ENCODE data around the gene HMCN2. TPM values are rescaled to one million over a fixed set of nuclear protein-coding genes. Genes with fewer than 3 reads are reported as not detected.
"Not testable (repeated sequence)": the region's sequence is repeated elsewhere in the genome, so short reads cannot be mapped to it uniquely, and the experiment has no call there.

Gene HMCN2
- total RNA-seq, 1 donor from 2014 or later: 5.7 TPM

DNA sequence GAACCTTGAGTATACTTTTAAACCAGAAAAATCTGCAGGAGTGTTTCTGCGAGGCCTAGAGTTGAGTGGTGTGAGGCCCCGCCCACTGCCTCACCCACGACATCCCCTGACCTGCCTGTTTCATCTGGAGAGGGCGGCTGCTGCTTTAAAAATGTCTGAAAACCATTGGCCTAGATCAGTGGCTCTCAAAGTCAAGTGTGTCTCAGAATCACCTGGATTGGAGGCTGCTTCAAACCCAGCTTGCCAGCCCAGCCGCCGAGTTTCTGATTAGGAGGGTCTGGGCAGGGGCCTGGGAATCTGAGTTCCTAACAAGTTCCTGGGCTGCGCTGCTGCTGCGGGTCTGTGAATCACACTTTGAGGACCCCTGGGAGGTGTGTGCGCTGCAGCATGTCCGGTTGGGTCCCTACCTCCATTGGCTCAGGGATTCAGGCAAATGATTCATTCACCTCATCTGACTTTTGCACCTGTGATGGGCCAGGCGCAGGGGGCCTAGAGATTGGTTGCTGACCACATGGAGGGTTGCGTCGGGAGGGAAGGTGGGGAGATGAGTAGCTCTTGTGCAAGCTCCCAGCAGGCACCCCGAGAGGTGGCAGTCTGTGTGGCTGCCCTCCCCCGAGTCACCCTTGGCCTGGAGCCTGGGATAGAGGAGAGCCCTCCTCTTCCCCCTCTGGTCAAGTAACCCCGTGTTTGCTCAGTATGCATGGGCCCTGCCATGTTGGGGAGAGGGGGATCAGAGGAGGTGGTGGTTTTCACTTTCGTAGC lies 27.6 kb upstream of the HMCN2 start:
- DNase-seq (ENCODE audit: missing footprints) (no peak), ATAC-seq (no peak)
- intact Hi-C loops (cut with DNase I): loop anchor here (5.0 kb wide), 1 partner anchor 351 kb away; no protein-coding TSS in a partner anchor

DNA sequence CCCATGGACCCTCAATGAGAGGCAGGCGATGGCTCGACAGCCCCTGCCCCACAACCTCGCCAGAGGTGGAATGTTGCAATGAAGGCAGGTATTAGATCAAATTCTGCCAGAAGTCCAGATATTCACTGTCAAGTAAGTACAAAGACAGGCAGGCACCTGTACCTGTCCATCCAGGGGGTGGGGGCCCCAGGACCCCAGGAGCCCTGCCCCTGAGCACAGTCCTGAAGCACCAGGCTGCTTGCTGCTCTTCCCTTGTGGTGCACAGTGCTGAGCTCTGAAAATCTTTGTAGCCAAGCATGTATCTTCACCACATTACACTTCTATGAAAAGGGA lies 26.2 kb upstream of the HMCN2 start:
- intact Hi-C loops (cut with DNase I): loop anchor here (5.0 kb wide), 1 partner anchor 352 kb away; no protein-coding TSS in a partner anchor
- ATAC-seq: no peak
- no peak for DNase-seq (ENCODE audit: missing footprints)

DNA sequence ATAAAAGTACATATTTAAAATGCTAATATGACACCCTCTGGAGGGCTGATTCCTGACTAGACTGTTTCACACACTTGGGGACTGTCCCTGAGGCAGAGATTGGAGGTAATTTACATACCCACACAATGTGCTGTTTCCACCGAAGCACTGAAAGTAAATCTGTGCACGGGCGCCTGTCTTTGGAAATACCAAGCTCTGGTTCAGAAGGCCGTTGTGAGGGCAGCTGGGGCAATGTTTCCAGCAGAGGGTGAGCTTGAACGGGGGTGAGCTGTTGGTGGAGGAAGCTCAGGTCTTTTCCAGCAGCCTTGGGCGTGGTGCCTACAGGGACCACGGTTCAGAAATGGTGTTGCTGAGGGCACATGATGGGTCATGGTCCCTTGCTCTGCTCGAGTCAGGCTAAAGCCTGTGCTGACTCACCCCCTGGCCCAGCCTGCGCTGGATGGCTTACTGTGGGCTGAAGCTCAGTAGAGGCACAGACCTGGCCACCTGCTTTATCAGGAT lies 25.8 kb upstream of the HMCN2 start:
- intact Hi-C loops (cut with DNase I): loop anchor here (5.0 kb wide), 3 partner anchors 103 to 352 kb away; no protein-coding TSS in a partner anchor
- DNase-seq (ENCODE audit: missing footprints): no peak
- no peak for ATAC-seq

DNA sequence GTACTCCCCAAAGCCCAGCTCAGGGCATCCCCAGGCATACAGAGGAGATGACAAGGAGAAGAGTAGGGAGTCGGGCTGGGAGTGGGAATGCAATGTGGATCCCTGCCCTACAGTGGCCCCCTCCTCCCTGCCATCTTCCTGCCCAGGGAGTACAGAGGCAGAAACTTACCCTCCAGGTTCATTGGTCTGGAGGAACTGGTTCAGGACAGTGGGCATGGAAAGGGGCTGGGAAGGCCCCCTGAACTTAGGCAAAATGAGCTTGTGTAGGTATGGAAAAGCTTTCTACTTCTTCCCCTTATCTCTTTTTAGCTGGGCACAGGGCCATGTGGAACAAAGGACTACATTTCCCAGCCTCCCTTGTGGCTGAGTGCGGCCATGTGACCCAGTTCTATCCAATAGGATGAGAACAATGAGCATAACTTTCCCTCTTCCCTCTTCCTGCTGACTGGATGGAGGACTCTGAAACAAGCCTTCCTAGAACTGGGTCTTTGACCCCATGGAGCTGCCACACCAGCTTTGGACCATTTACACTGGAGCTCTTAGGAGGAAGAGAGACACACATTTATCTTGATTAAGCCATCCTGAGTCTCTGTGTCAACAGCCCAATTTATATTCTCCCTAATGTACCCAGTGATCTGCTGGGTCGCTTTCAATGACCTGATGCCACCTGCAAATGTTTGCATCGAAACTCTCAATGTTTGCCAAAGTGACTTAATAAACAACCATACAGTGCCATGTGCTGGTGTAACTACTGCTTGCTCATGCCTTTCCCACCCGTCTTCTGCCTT lies 25.0 kb upstream of the HMCN2 start:
- intact Hi-C loops (cut with DNase I): loop anchor here (5.0 kb wide), 2 partner anchors 102 to 192 kb away; no protein-coding TSS in a partner anchor
- ATAC-seq: peak; percentile 71
- no peak for DNase-seq (ENCODE audit: missing footprints)

GRCh38 chr9:130241198-130241535 lies 24.4 kb upstream of the HMCN2 start:
- ATAC-seq: no peak

DNA sequence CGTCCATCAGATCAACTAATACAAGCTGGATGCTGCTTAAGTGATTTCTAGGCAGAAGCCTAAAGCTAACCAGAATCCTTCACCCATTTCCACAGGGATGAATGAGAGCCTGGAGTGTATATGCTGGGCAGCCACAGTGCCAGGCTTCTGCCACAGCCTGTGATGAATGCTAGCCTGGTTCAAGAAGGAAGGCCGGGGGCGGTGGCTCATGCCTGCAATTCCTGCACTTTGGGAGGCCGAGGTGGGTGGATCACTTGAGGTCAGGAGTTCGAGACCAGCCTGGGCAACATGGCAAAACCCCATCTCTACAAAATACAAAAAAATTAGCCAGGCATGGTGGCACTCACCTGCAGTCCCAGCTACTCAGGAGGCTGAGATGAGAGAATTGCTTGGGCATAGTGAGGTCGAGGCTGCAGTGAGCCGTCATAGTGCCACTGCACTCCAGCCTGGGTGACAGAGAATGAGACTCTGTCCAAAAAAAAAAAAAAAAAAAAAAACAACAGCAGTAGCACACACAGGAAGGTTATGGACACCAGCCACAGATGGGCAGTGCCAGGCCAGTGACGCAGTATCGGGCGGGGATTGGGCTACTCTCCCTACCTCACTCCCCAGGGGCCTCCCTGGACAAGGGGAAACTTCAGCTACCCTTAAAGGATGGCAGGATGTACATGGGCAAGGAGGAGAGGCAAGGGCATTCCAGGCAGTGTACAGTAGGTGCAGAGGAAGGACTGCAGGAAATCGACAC lies 23.1 kb upstream of the HMCN2 start:
- intact Hi-C loops (cut with DNase I): loop anchor here (5.0 kb wide), 2 partner anchors 100 to 190 kb away; no protein-coding TSS in a partner anchor
- DNase-seq (ENCODE audit: missing footprints) (no peak), ATAC-seq (no peak)

More at GRCh38 chr9:130241198-130241535, 24.4 kb upstream of the HMCN2 start:
- DNase-seq (ENCODE audit: missing footprints): no peak
- intact Hi-C loops (cut with DNase I): loop anchor here (5.0 kb wide), 2 partner anchors 101 to 191 kb away; no protein-coding TSS in a partner anchor

DNA sequence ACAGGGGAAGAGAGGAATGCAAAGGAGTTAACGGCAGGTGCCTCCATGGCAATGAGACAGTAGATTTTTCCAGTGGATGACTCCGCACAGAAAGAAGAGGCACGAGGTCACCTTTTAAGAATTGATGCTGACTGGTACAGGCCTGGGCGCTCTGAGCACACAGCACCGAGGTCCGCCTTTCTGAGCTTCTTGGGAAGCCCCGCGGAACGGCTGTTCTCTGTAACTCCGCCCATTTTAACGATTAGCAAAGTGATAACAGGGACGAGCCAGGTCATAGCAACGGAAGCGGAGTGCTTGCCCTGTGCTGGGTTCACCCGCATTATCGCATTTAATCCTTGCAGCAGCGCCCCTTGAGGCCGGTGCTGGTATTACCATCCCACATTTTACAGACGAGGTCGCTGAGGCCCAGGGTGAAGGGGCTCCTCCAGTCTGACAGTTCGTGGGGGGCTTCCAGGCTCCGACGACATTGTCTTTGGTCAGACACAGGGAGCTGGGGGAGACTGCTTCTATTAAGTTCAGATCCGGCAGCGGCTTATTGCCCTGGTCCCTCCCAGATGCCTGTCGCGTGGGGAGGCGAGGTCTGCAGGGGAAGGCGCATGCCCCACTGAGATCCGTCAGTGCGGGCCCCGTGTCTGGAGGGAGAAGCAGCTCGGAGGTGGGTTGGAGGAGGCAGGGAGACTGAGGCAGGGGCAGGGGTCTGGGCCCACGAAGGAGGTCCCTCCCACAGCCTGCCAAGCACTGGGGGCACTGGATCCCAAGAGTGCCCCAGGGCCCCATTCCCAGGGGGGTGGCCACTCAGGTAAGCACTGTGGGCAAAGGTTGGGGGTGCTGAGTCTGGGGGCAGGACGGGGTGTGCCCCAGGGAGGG lies 22.3 kb upstream of the HMCN2 start:
- ATAC-seq: peak; percentile 67
- DNase-seq (ENCODE audit: missing footprints): peak; percentile 90
- intact Hi-C loops (cut with DNase I): loop anchor here (5.0 kb wide), 2 partner anchors 99 to 189 kb away; no protein-coding TSS in a partner anchor

DNA sequence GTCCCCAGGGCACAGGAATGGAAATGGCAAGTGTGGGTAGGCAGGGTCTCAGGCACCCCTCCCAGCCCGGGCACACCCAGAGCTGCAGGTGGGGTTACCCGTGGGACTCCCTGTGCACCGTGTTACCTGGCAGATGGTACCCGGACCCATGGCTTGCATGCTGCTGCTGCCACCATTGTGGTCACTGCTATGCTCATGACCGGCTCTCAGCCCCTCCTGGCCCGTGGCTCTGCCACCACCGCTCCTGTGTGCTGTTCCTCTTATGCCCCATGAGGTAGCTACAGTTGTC lies 21.7 kb upstream of the HMCN2 start:
- no peak for ATAC-seq
- intact Hi-C loops (cut with DNase I): loop anchor here (5.0 kb wide), 2 partner anchors 98 to 188 kb away; no protein-coding TSS in a partner anchor
- no peak for DNase-seq (ENCODE audit: missing footprints)

DNA sequence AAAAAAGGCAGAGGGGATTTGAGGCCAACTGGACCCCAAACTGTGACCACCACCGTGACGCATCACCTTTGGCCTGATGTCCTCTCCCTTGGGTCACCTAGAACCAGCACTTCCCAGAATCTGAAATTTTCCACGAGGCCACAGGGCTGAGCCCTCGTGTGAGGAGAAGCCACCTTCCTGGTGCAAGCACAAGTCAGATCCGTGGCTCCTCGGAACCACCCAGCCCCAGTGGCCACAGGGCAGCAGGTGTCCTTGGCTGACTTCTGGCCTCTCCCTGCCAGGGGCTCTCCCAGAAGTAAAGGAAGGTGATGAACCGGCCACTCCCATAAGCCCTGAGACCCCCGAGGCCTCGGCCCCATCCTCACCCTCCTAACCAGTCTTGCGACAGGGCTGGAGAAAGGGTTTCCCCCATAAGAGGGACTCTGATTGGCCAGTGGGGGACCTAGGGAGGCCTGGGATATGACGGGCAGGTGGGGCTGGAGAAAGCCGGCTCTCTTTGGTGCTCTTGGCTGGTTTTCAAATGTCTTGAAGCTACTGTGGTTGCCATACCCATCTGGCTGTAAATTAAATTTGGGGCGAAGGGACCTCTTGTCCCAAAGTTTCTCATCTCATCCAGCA lies 20.9 kb upstream of the HMCN2 start:
- intact Hi-C loops (cut with DNase I): loop anchor here (5.0 kb wide), 2 partner anchors 98 to 188 kb away; no protein-coding TSS in a partner anchor
- DNase-seq (ENCODE audit: missing footprints): no peak
- ATAC-seq: no peak

DNA sequence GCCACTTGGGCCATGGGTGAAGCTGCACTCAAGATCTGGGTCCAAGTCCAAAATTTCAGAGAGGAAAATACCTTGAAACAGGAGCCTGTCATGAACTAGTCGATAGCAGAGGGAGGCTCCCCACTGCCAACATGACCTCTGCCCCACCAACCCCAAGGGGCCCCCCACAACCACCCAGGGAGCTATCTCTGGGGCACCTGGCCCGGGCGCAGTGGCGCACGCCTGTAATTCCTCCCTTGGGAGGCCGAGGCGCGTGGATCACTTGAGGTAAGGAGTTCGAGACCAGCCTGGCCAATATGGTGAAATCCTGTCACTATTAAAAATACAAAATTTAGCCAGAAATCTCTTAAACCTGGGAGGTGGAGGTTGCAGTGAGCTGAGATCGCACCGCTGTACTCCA lies 20.1 kb upstream of the HMCN2 start:
- DNase-seq (ENCODE audit: missing footprints) (no peak), ATAC-seq (no peak)
- intact Hi-C loops (cut with DNase I): no loop called here

DNA sequence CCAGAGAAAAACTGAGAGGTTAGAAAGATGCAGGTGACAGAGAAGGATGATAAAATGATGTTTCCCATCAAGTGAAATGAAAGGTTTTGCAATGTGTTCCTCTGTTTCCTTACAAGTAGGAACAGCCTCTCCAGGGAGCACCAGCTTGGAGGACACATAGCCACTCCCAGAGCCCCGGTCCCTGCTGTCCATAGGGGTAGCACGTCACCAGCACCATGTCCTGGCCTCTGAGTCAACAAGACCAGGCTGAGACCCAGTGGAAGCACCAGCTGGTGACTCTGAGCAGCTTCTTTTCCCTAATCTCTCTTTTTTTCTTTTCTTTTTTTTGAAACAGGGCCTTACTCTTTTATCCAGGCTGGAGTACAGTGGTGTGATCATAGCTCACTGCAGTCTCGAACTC lies 19.4 kb upstream of the HMCN2 start:
- intact Hi-C loops (cut with DNase I): no loop called here
- no peak for ATAC-seq
- no peak for DNase-seq (ENCODE audit: missing footprints)

- ATAC-seq (no peak), DNase-seq (ENCODE audit: missing footprints) (no peak)
- intact Hi-C loops (cut with DNase I): loop anchor here (10.0 kb wide), 1 partner anchor 850 kb away; no protein-coding TSS in a partner anchor
Observed at GRCh38 chr9:130254747-130255630, 10.6 kb upstream of the HMCN2 start.

- no peak for DNase-seq (ENCODE audit: missing footprints)
- intact Hi-C loops (cut with DNase I): loop anchor here (10.0 kb wide), 1 partner anchor 851 kb away; no protein-coding TSS in a partner anchor
- ATAC-seq: no peak
Observed at GRCh38 chr9:130255631-130256134, 9.9 kb upstream of the HMCN2 start.

- DNase-seq (ENCODE audit: missing footprints): no peak
- no peak for ATAC-seq
- intact Hi-C loops (cut with DNase I): loop anchor here (10.0 kb wide), 1 partner anchor 852 kb away; no protein-coding TSS in a partner anchor
Observed at GRCh38 chr9:130256644-130257043, 8.9 kb upstream of the HMCN2 start.

GRCh38 chr9:130258137-130258536 lies 7.4 kb upstream of the HMCN2 start:
- intact Hi-C loops (cut with DNase I): loop anchor here (10.0 kb wide), 1 partner anchor 853 kb away; no protein-coding TSS in a partner anchor
- not testable (repeated sequence) for ATAC-seq; DNase-seq (ENCODE audit: missing footprints)

DNA sequence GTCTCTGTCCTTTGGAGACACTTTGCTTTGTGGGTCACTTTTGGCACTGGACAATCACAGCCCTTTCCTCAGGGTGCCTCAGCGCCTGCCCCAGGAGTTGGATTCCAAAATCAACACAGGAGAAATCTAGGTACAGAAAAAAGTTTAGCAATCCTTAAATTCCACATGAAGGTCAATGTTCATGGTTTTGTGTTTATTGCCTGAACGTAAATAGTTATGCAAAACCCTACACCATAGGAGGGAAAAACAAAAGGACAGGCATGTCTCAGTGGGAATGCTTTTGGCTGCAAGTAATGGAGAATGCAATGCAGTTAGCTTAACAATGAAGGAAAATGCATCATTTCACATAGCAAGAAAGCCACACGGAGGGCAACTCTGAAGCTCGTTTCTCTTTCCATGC lies 6.5 kb upstream of the HMCN2 start:
- ATAC-seq: no peak
- intact Hi-C loops (cut with DNase I): loop anchor here (10.0 kb wide), 1 partner anchor 854 kb away; no protein-coding TSS in a partner anchor
- no peak for DNase-seq (ENCODE audit: missing footprints)
